ENCODE measurements around the gene PPM1M. TPM values are rescaled to one million over a fixed set of nuclear protein-coding genes. Genes with fewer than 3 reads are reported as not detected.
"Not testable (repeated sequence)": the region's sequence is repeated elsewhere in the genome, so short reads cannot be mapped to it uniquely, and the experiment has no call there.

PPM1M gene
- total RNA-seq, 1 experiment from 2014 or later: 16.2 TPM

- peaks cover 49% of the 10 kb centered on the region for H3F3A ChIP-seq (ENCODE audit: insufficient read depth, low read depth)
- no peak overlapping the region for H2AFZ ChIP-seq
- H3K4me3 ChIP-seq: no peak overlapping the region
- no peaks in the 10 kb centered on the region for H3K9me2 ChIP-seq (ENCODE audit: insufficient read depth)
- peaks cover 32% of the 10 kb centered on the region for H3K36me3 ChIP-seq (ENCODE audit: low read depth)
- TF ChIP-seq EZH2 (IDR thresholded peaks at IDR 0.05; ENCODE audit: low read depth) (no peak), CTCF (conservative IDR thresholded peaks at IDR 0.05) (no peak)
- H3K27me3 ChIP-seq (ENCODE audit: insufficient read depth, low read depth): no peaks in the 10 kb centered on the region
- H3K27ac ChIP-seq: no peak overlapping the region
- H3K79me2 ChIP-seq (ENCODE audit: low read depth): peaks cover 86% of the 10 kb centered on the region
- intact Hi-C loops (cut with micrococcal nuclease; ENCODE audit: unreplicated experiment): no loop called here
- DNase-seq: no peak
- ChIA-PET POLR2A (ENCODE audit: unreplicated experiment) (no interaction called here), CTCF (no interaction called here)
- peaks cover 9% of the 10 kb centered on the region for H3K4me1 ChIP-seq (replicated peaks; ENCODE audit: insufficient read depth)
- H3K4me2 ChIP-seq: no peak overlapping the region
- H4K20me1 ChIP-seq (ENCODE audit: insufficient read depth): peaks cover 74% of the 10 kb centered on the region
- no peaks in the 10 kb centered on the region for H3K9me3 ChIP-seq (ENCODE audit: insufficient read depth, low read depth)
- BruUV-seq (replicated peaks): no TSS peak
Observed at GRCh38 chr3:52270252-52270754, 24.7 kb downstream of the PPM1M start.

GRCh38 chr3:52272172-52272571, 26.6 kb downstream of the PPM1M start:
- H3K9me2 ChIP-seq (ENCODE audit: insufficient read depth); DNase-seq; intact Hi-C loops (cut with micrococcal nuclease; ENCODE audit: unreplicated experiment); H3K27me3 ChIP-seq (ENCODE audit: insufficient read depth, low read depth); POLR2A ChIA-PET (ENCODE audit: unreplicated experiment); H3K9me3 ChIP-seq (ENCODE audit: insufficient read depth, low read depth); BruUV-seq (replicated peaks); H3K4me3 ChIP-seq; H2AFZ ChIP-seq; H3K4me2 ChIP-seq; CTCF ChIA-PET; H3K27ac ChIP-seq: not testable (repeated sequence)
- peaks cover 18% of the 10 kb centered on the region for H3K4me1 ChIP-seq (replicated peaks; ENCODE audit: insufficient read depth)
- H3K79me2 ChIP-seq (ENCODE audit: low read depth): peaks cover 99% of the 10 kb centered on the region
- peaks cover 18% of the 10 kb centered on the region for H3K36me3 ChIP-seq (ENCODE audit: low read depth)
- H4K20me1 ChIP-seq (ENCODE audit: insufficient read depth): peaks cover 78% of the 10 kb centered on the region
- peaks cover 35% of the 10 kb centered on the region for H3F3A ChIP-seq (ENCODE audit: insufficient read depth, low read depth)

- BruUV-seq (replicated peaks): no TSS peak
- H3K79me2 ChIP-seq (ENCODE audit: low read depth): peaks cover 99% of the 10 kb centered on the region
- H3F3A ChIP-seq (ENCODE audit: insufficient read depth, low read depth): peaks cover 28% of the 10 kb centered on the region
- H3K4me1 ChIP-seq (replicated peaks; ENCODE audit: insufficient read depth): peaks cover 18% of the 10 kb centered on the region
- ChIA-PET CTCF (no interaction called here), POLR2A (ENCODE audit: unreplicated experiment) (no interaction called here)
- no peak for DNase-seq
- H2AFZ ChIP-seq: no peak overlapping the region
- H3K27ac ChIP-seq: no peak overlapping the region; the same call in 1 of the 2 replicates
- intact Hi-C loops (cut with micrococcal nuclease; ENCODE audit: unreplicated experiment): no loop called here
- TF ChIP-seq EZH2 (IDR thresholded peaks at IDR 0.05; ENCODE audit: low read depth): no peak
- TF ChIP-seq CTCF (conservative IDR thresholded peaks at IDR 0.05): no peak
- peaks cover 82% of the 10 kb centered on the region for H4K20me1 ChIP-seq (ENCODE audit: insufficient read depth)
- H3K36me3 ChIP-seq (ENCODE audit: low read depth): peaks cover 11% of the 10 kb centered on the region
- no peaks in the 10 kb centered on the region for H3K27me3 ChIP-seq (ENCODE audit: insufficient read depth, low read depth)
- H3K9me3 ChIP-seq (ENCODE audit: insufficient read depth, low read depth): no peaks in the 10 kb centered on the region
- H3K9me2 ChIP-seq (ENCODE audit: insufficient read depth): no peaks in the 10 kb centered on the region
- H3K4me2 ChIP-seq: no peak overlapping the region
- no peak overlapping the region for H3K4me3 ChIP-seq
Observed at GRCh38 chr3:52272831-52273230, 27.3 kb downstream of the PPM1M start.

- BruUV-seq (replicated peaks); H3K27ac ChIP-seq; H2AFZ ChIP-seq; DNase-seq; H3K4me3 ChIP-seq; CTCF ChIA-PET; H3K9me3 ChIP-seq (ENCODE audit: insufficient read depth, low read depth); H3K27me3 ChIP-seq (ENCODE audit: insufficient read depth, low read depth); H3K9me2 ChIP-seq (ENCODE audit: insufficient read depth); POLR2A ChIA-PET (ENCODE audit: unreplicated experiment): not testable (repeated sequence)
- Histone ChIP-seq H3F3A (ENCODE audit: insufficient read depth, low read depth) (peaks cover 22% of the 10 kb centered on the region; the same call in 1 of the 2 replicates), H3K4me1 (replicated peaks; ENCODE audit: insufficient read depth) (peaks cover 23% of the 10 kb centered on the region), H3K4me2 (peak overlapping the region; percentile 1; the same call in 1 of the 2 replicates), H3K36me3 (ENCODE audit: low read depth) (peaks cover 11% of the 10 kb centered on the region), H4K20me1 (ENCODE audit: insufficient read depth) (peaks cover 70% of the 10 kb centered on the region), H3K79me2 (ENCODE audit: low read depth) (peaks cover 84% of the 10 kb centered on the region)
- intact Hi-C loops (cut with micrococcal nuclease; ENCODE audit: unreplicated experiment): loop anchor here (5.0 kb wide), 2 partner anchors 122 to 272 kb away; partner anchors contain the start of gene POC1A
Observed at GRCh38 chr3:52274781-52275180, 29.2 kb downstream of the PPM1M start.
